Measurements from ENCODE around the gene CORO1A.
"Not testable (repeated sequence)": the region's sequence is repeated elsewhere in the genome, so short reads cannot be mapped to it uniquely, and the experiment has no call there.

The CORO1A gene

DNA sequence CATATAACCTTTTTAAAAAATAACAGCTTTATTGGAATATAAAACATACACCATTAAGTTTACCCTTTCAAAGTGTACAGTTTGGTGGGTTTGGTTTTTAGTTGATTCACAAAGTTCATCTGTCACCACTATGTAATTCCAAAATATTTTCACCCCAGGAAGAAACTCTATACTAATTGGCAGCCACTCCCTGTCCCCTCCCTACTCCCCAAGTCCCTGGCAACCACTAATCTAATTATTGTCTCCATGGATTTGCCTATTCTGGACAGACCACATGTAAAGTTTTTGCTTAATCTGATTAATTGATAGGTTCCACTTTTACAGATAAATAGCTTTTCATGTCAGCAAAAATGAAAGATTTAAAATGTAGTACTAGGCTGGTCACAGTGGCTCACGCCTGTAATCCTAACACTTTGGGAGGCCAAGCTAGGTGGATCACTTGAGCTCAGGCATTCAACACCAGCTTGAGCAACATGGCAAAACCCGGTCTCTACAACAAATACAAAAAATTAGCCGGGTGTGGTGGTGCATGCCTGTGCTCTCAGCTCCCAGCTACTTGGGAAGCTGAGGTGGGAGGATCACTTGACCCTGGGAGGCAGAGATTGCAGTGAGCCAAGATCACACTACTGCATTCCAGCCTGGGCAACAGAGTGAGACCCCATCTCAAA is 35.4 kb upstream of the CORO1A start:
- Histone ChIP-seq H3K27me3 (ENCODE audit: control insufficient read depth, insufficient read depth, low read length) (no peaks in the 10 kb centered on the region), H3K36me3 (ENCODE audit: insufficient read depth, low read length) (no peaks in the 10 kb centered on the region), H3K4me1 (ENCODE audit: control insufficient read depth, insufficient read depth, low read length) (no peaks in the 10 kb centered on the region), H3K4me2 (ENCODE audit: low read length) (no peak overlapping the region), H3K9ac (ENCODE audit: low read depth, low read length) (no peak overlapping the region), H3K4me3 (ENCODE audit: low read length) (no peak overlapping the region), H3K9me3 (replicated peaks; ENCODE audit: low read length) (peaks cover 4% of the 10 kb centered on the region)

- no peaks in the 10 kb centered on the region for H3K4me1 ChIP-seq (ENCODE audit: control insufficient read depth, insufficient read depth, low read length)
- H3K36me3 ChIP-seq (ENCODE audit: insufficient read depth, low read length): no peaks in the 10 kb centered on the region
- no peak overlapping the region for H3K4me3 ChIP-seq (ENCODE audit: low read length)
- peaks cover 4% of the 10 kb centered on the region for H3K9me3 ChIP-seq (replicated peaks; ENCODE audit: low read length)
- H3K9ac ChIP-seq (ENCODE audit: low read depth, low read length): no peak overlapping the region
- peaks cover 2% of the 10 kb centered on the region for H3K27me3 ChIP-seq (ENCODE audit: control insufficient read depth, insufficient read depth, low read length)
- H3K4me2 ChIP-seq (ENCODE audit: low read length): no peak overlapping the region
Measured at GRCh38 chr16:30149250-30149930, 34.0 kb upstream of the CORO1A start.

DNA sequence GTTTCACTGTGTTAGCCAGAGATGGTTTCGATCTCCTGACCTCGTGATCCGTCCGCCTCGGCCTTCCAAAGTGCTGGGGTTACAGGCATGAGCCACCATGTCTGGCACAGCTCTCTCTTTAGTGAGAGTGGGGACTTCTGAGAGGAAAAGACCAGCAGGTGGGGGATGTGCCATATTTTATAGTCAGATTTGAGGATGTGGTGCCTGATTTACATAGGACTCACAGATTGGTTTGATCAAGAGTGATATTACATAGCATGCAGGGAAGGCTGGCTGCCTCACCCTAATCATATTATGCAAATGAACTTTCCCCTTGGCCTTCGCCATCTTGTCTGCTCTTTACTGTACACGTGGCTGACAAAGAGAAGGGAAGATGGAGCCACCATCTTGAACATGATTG is 32.3 kb upstream of the CORO1A start:
- peaks cover 4% of the 10 kb centered on the region for H3K9me3 ChIP-seq (replicated peaks; ENCODE audit: low read length)
- no peak overlapping the region for H3K4me2 ChIP-seq (ENCODE audit: low read length)
- H3K27me3 ChIP-seq (ENCODE audit: control insufficient read depth, insufficient read depth, low read length): peaks cover 2% of the 10 kb centered on the region
- no peaks in the 10 kb centered on the region for H3K36me3 ChIP-seq (ENCODE audit: insufficient read depth, low read length)
- no peak overlapping the region for H3K9ac ChIP-seq (ENCODE audit: low read depth, low read length)
- H3K4me1 ChIP-seq (ENCODE audit: control insufficient read depth, insufficient read depth, low read length): no peaks in the 10 kb centered on the region
- no peak overlapping the region for H3K4me3 ChIP-seq (ENCODE audit: low read length)

DNA sequence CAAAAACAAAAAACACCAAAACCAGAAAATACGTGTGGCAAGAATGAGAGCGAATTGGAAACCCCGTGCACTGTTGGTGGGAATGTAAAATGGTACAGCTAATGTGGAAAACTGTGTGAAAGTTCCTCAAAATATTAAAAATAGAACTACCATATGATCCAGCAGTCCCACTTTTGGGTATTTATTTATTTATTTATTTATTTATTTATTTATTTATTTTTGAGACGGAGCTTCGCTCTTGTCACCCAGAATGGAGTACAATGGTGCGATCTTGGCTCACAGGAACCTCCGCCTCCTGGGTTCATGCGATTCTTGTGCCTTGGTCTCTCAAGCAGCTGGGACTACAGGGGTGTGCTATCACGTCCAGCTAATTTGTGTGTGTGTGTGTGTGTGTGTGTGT is 30.9 kb upstream of the CORO1A start:
- Histone ChIP-seq H3K36me3 (ENCODE audit: insufficient read depth, low read length) (no peaks in the 10 kb centered on the region), H3K9ac (ENCODE audit: low read depth, low read length) (no peak overlapping the region), H3K4me3 (ENCODE audit: low read length) (no peak overlapping the region), H3K4me2 (ENCODE audit: low read length) (no peak overlapping the region), H3K27me3 (ENCODE audit: control insufficient read depth, insufficient read depth, low read length) (peaks cover 2% of the 10 kb centered on the region), H3K4me1 (ENCODE audit: control insufficient read depth, insufficient read depth, low read length) (no peaks in the 10 kb centered on the region), H3K9me3 (replicated peaks; ENCODE audit: low read length) (peaks cover 4% of the 10 kb centered on the region)

DNA sequence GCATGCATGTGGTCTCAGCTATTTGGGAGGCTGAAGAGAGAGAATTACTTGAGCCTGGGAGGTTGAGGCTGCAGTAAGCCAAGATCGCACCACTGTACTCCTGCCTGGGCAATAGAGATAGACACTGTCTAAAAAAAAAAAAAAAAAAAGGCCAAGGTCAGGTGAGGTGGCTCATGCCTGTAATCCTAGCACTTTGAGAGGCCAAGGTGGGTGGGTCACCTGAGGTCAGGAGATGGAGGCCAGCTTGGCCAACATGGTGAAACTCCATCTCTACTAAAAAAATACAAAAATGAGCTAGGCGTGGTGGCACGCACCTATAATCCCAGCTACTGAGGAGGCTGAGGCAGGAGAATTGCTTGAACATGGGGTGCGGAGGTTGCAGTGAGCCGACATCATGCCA is 28.2 kb upstream of the CORO1A start:
- H3K4me1 ChIP-seq (ENCODE audit: control insufficient read depth, insufficient read depth, low read length): no peaks in the 10 kb centered on the region
- no peaks in the 10 kb centered on the region for H3K9me3 ChIP-seq (replicated peaks; ENCODE audit: low read length)
- no peak overlapping the region for H3K9ac ChIP-seq (ENCODE audit: low read depth, low read length)
- peaks cover 2% of the 10 kb centered on the region for H3K27me3 ChIP-seq (ENCODE audit: control insufficient read depth, insufficient read depth, low read length)
- no peak overlapping the region for H3K4me3 ChIP-seq (ENCODE audit: low read length)
- H3K4me2 ChIP-seq (ENCODE audit: low read length): no peak overlapping the region
- no peaks in the 10 kb centered on the region for H3K36me3 ChIP-seq (ENCODE audit: insufficient read depth, low read length)

DNA sequence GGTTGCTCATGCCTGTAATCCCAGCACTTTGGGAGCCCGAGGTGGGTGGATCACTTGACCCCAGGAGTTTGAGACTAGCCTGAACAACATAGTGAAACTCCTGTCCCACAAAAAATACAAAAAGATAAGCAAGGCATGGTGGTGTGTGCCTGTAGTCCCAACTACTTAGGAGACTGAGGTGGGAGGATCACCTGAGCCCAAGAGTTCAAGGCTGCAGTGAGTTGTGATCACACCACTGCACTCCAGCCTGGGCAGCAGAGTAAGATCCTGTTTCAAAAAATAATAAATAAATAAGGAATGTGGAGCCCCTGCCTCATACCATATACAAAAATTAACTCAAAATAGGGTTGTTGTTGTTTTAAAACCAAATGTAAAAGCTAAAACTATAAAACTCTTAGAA is 26.2 kb upstream of the CORO1A start:
- Histone ChIP-seq H3K9me3 (replicated peaks; ENCODE audit: low read length) (no peaks in the 10 kb centered on the region), H3K4me2 (ENCODE audit: low read length) (no peak overlapping the region), H3K9ac (ENCODE audit: low read depth, low read length) (no peak overlapping the region), H3K4me1 (ENCODE audit: control insufficient read depth, insufficient read depth, low read length) (no peaks in the 10 kb centered on the region), H3K36me3 (ENCODE audit: insufficient read depth, low read length) (no peaks in the 10 kb centered on the region), H3K4me3 (ENCODE audit: low read length) (no peak overlapping the region), H3K27me3 (ENCODE audit: control insufficient read depth, insufficient read depth, low read length) (peaks cover 2% of the 10 kb centered on the region)

GRCh38 chr16:30163538-30163937 is 19.9 kb upstream of the CORO1A start:
- Histone ChIP-seq H3K27me3 (ENCODE audit: control insufficient read depth, insufficient read depth, low read length) (peaks cover 4% of the 10 kb centered on the region), H3K4me2 (ENCODE audit: low read length) (no peak overlapping the region), H3K9ac (ENCODE audit: low read depth, low read length) (no peak overlapping the region), H3K4me3 (ENCODE audit: low read length) (no peak overlapping the region), H3K4me1 (ENCODE audit: control insufficient read depth, insufficient read depth, low read length) (no peaks in the 10 kb centered on the region), H3K36me3 (ENCODE audit: insufficient read depth, low read length) (no peaks in the 10 kb centered on the region), H3K9me3 (replicated peaks; ENCODE audit: low read length) (no peaks in the 10 kb centered on the region)

DNA sequence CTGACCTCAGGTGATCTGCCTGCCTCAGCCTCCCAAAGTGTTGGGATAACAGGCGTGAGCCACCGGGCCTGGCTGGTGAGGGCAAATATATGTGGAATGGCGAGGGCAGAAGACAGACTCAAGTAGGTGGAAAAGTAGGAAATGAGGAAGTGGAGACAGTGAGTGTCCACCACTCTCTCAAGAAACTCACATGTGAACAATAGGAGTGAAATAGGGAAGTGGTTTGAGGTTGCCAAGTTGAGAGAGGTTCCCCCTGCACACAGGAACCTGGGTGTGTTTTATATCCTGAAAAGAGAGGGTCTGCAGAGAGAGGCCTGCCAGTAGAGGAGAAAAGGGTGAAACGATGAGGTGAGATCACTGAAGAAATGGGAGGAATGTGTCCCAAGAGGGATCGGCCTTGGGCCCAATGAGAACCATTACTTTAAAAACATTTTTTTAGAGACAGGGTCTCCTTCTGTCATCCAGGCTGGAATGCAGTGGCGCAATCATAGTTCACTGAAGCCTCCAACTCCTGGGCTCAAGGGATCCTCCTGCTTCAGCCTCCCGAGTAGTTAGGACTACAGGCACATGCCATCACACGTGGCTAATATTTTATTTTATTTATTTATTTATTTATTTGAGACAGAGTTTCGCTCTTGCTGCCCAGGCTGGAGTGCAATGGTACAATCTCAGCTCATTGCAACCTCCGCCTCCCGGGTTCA is 17.1 kb upstream of the CORO1A start:
- Histone ChIP-seq H3K4me3 (ENCODE audit: low read length) (no peak overlapping the region), H3K9me3 (replicated peaks; ENCODE audit: low read length) (no peaks in the 10 kb centered on the region), H3K4me1 (ENCODE audit: control insufficient read depth, insufficient read depth, low read length) (no peaks in the 10 kb centered on the region), H3K9ac (ENCODE audit: low read depth, low read length) (no peak overlapping the region), H3K27me3 (ENCODE audit: control insufficient read depth, insufficient read depth, low read length) (peaks cover 4% of the 10 kb centered on the region), H3K4me2 (ENCODE audit: low read length) (no peak overlapping the region), H3K36me3 (ENCODE audit: insufficient read depth, low read length) (no peaks in the 10 kb centered on the region)

DNA sequence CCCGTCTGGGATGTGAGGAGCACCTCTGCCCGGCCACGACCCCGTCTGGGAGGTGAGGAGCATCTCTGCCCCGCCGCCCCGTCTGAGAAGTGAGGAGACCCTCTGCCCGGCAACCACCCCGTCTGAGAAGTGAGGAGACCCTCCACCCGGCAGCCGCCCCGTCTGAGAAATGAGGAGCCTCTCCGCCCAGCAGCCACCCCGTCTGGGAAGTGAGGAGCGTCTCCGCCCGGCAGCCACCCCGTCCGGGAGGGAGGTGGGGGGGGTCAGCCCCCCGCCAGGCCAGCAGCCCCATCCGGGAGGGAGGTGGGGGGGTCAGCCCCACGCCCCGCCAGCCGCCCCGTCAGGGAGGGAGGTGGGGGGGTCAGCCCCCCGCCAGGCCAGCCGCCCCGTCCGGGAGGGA is 14.7 kb upstream of the CORO1A start:
- H3K9ac ChIP-seq (ENCODE audit: low read depth, low read length); H3K9me3 ChIP-seq (replicated peaks; ENCODE audit: low read length); H3K4me2 ChIP-seq (ENCODE audit: low read length); H3K36me3 ChIP-seq (ENCODE audit: insufficient read depth, low read length); H3K27me3 ChIP-seq (ENCODE audit: control insufficient read depth, insufficient read depth, low read length); H3K4me3 ChIP-seq (ENCODE audit: low read length); H3K4me1 ChIP-seq (ENCODE audit: control insufficient read depth, insufficient read depth, low read length): not testable (repeated sequence)

GRCh38 chr16:30169416-30169815 is 14.0 kb upstream of the CORO1A start:
- H3K4me3 ChIP-seq (ENCODE audit: low read length); H3K36me3 ChIP-seq (ENCODE audit: insufficient read depth, low read length); H3K9me3 ChIP-seq (replicated peaks; ENCODE audit: low read length); H3K4me2 ChIP-seq (ENCODE audit: low read length); H3K27me3 ChIP-seq (ENCODE audit: control insufficient read depth, insufficient read depth, low read length); H3K4me1 ChIP-seq (ENCODE audit: control insufficient read depth, insufficient read depth, low read length); H3K9ac ChIP-seq (ENCODE audit: low read depth, low read length): not testable (repeated sequence)

GRCh38 chr16:30170145-30170544 is 13.3 kb upstream of the CORO1A start:
- H3K4me2 ChIP-seq (ENCODE audit: low read length); H3K9ac ChIP-seq (ENCODE audit: low read depth, low read length); H3K36me3 ChIP-seq (ENCODE audit: insufficient read depth, low read length); H3K9me3 ChIP-seq (replicated peaks; ENCODE audit: low read length); H3K4me3 ChIP-seq (ENCODE audit: low read length); H3K4me1 ChIP-seq (ENCODE audit: control insufficient read depth, insufficient read depth, low read length); H3K27me3 ChIP-seq (ENCODE audit: control insufficient read depth, insufficient read depth, low read length): not testable (repeated sequence)

DNA sequence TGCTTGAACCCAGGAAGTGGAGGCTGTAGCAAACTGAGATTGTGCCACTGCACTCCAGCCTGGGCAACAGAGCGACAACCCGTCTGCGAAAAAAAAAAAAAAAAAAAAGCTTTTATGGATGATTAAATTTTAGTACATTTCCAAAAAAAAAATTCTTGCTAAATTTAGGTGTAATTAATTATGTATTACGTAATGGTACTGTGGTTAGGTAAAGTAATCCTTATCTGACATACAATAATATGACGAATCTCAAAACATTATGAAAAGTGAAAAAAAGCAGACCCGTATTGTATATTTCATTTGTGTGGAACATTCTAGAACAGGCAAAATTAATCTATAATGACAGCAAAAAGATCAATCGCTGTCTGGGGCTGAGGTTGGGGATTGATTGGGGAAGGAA is 10.3 kb upstream of the CORO1A start:
- no peaks in the 10 kb centered on the region for H3K9me3 ChIP-seq (replicated peaks; ENCODE audit: low read length)

More for the DNA sequence above, 10.3 kb upstream of the CORO1A start:
- Histone ChIP-seq H3K4me1 (ENCODE audit: control insufficient read depth, insufficient read depth, low read length) (no peaks in the 10 kb centered on the region), H3K9ac (ENCODE audit: low read depth, low read length) (no peak overlapping the region), H3K36me3 (ENCODE audit: insufficient read depth, low read length) (no peaks in the 10 kb centered on the region), H3K4me3 (ENCODE audit: low read length) (no peak overlapping the region), H3K4me2 (ENCODE audit: low read length) (no peak overlapping the region), H3K27me3 (ENCODE audit: control insufficient read depth, insufficient read depth, low read length) (no peaks in the 10 kb centered on the region)

All from skeletal muscle satellite cell (primary cell).